Duodenal mucosa (tissue), 2 donors: ENCODE data around the gene TAF15.

Source experiments
- H3K27ac ChIP-seq: one replicate; pipeline ENCODE4 v1.7.0; 2013; ENCODE audit warnings: low read depth, low read length
- H3K27me3 ChIP-seq, 2 donors: one replicate each; pipeline ENCODE4 v1.7.0; 2013; ENCODE audit warnings: low read length in 2 of 2, control low read depth in 1 of 2; ENCODE audit not compliant: insufficient read depth in 2 of 2, control insufficient read depth in 1 of 2
- H3K36me3 ChIP-seq, 2 donors: one replicate each; pipeline ENCODE4 v1.7.0; 2013; ENCODE audit warnings: low read length in 2 of 2, control low read depth in 1 of 2; ENCODE audit not compliant: insufficient read depth in 2 of 2, control insufficient read depth in 1 of 2
- H3K4me1 ChIP-seq, 2 donors: one replicate each; pipeline ENCODE4 v1.7.0; 2013; ENCODE audit warnings: low read length in 2 of 2, control low read depth in 1 of 2; ENCODE audit not compliant: insufficient read depth in 2 of 2, control insufficient read depth in 1 of 2
- H3K4me3 ChIP-seq, 2 donors: one replicate each; pipeline ENCODE4 v1.7.0; 2013; ENCODE audit warnings: low read length in 2 of 2, low read depth in 1 of 2
- H3K9ac ChIP-seq, 2 donors: one replicate each; pipeline ENCODE4 v1.7.0; 2013; ENCODE audit warnings: low read length in 2 of 2, low read depth in 1 of 2
- H3K9me3 ChIP-seq, 2 donors: one replicate each; pipeline ENCODE4 v1.7.0; 2013; ENCODE audit warnings: low read length in 2 of 2, control low read depth in 1 of 2; ENCODE audit not compliant: control insufficient read depth in 1 of 2

Gene TAF15

GRCh38 chr17:35879773-35880654, 70.7 kb downstream of the TAF15 start, which contains the start of gene CCL5:
Gene CCL5 (minus strand): TSS chr17:35880360.
- H3K27me3 ChIP-seq: no peaks in the 10 kb centered on the region
- H3K9ac ChIP-seq: peak within 1 kb of the TSS; percentile 2 to 42
- H3K4me3 ChIP-seq: peak within 1 kb of the TSS; percentile 27 to 64
- peaks cover 0 to 8% of the 10 kb centered on the region in 2 donors for H3K4me1 ChIP-seq
- H3K27ac ChIP-seq: no peak within 1 kb of the TSS
- no peaks in the 10 kb centered on the region for H3K36me3 ChIP-seq
- no peaks in the 10 kb centered on the region for H3K9me3 ChIP-seq

DNA sequence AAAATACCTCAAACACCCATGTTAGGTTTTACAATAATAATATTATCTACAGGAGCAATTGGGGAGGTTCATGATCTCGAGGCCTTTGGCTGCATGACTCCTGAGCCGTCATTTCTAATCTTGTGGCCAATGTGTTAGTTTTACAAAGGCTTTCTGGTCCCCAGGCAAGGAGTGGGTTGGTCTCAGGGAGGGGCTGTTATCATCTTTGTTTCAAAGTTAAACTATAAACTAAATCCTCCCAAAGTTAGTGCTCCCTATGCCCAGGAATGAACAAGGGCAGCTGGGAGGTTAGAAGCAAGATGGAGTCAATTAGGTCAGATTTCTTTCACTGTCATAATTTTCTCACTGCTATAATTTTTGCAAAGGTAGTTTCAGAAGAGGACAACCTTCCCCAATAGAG, 80.0 kb downstream of the TAF15 start:
- H3K27ac ChIP-seq: no peak overlapping the region
- peaks cover 0 to 7% of the 10 kb centered on the region in 2 donors for H3K4me1 ChIP-seq
- no peak overlapping the region for H3K4me3 ChIP-seq
- no peaks in the 10 kb centered on the region for H3K27me3 ChIP-seq
- no peaks in the 10 kb centered on the region for H3K36me3 ChIP-seq
- no peaks in the 10 kb centered on the region for H3K9me3 ChIP-seq
- no peak overlapping the region for H3K9ac ChIP-seq

DNA sequence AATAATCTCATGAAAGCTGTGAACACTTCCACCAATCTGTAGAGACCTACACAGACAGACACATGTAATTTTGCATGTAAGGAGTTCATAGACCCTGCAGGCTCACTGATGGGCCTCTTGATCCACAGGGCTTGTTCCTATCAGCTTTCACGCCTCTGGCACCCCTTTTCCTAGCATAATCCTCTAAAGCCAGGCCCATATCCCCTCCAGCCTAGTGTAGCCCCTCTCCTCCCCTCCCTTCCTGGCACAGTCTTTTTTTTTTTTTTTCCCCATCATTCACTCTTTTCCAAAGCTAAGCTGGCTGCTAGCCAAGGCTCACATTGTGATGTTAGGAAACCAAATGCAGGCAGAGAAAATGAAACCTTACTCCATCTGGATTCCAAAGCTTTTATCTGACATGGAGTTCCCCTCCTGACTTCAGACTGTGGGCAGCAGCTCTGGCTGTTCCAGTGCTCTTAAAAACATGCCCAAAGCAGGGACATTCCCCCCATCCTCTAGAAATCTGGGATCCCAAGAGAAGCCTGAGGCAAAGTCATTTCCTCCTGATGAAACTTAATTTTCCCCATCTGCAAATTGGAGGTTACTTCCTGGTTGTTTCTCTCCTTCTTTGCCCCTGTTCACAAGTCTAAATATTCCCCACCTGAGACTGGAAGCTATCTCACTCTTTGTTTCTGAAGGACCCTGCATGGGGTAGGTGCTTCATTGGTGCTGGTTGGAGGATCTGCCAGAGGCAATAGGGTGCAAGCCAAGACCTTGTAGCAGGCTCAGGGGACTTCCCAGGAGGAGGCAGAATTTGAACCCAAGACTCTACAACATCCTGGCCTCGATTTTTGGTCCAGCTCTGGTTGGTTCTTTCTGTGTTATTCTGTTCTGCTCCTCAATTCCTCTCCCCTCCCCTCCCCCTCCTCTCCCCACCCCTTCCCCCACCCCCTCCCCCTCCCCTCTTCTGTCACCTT, 80.8 kb downstream of the TAF15 start:
- Histone ChIP-seq H3K4me3 (no peak overlapping the region), H3K36me3 (no peaks in the 10 kb centered on the region), H3K9me3 (no peaks in the 10 kb centered on the region), H3K4me1 (peaks cover 0 to 7% of the 10 kb centered on the region in 2 donors), H3K9ac (no peak overlapping the region), H3K27me3 (no peaks in the 10 kb centered on the region), H3K27ac (no peak overlapping the region)

GRCh38 chr17:35890774-35891155, 81.5 kb downstream of the TAF15 start:
- H3K36me3 ChIP-seq: no peaks in the 10 kb centered on the region
- no peak overlapping the region for H3K27ac ChIP-seq

GRCh38 chr17:35891269-35891668, 82.0 kb downstream of the TAF15 start:
- H3K27me3 ChIP-seq: no peaks in the 10 kb centered on the region
- H3K4me1 ChIP-seq: peaks cover 0 to 15% of the 10 kb centered on the region in 2 donors
- H3K4me3 ChIP-seq: no peak overlapping the region
- H3K9ac ChIP-seq: no peak overlapping the region
- no peaks in the 10 kb centered on the region for H3K9me3 ChIP-seq
- H3K27ac ChIP-seq: peak overlapping the region; percentile 26
- H3K36me3 ChIP-seq: no peaks in the 10 kb centered on the region

More at GRCh38 chr17:35890774-35891155, 81.5 kb downstream of the TAF15 start:
- Histone ChIP-seq H3K4me3 (no peak overlapping the region), H3K9ac (no peak overlapping the region), H3K27me3 (no peaks in the 10 kb centered on the region), H3K9me3 (no peaks in the 10 kb centered on the region), H3K4me1 (peaks cover 0 to 13% of the 10 kb centered on the region in 2 donors)

DNA sequence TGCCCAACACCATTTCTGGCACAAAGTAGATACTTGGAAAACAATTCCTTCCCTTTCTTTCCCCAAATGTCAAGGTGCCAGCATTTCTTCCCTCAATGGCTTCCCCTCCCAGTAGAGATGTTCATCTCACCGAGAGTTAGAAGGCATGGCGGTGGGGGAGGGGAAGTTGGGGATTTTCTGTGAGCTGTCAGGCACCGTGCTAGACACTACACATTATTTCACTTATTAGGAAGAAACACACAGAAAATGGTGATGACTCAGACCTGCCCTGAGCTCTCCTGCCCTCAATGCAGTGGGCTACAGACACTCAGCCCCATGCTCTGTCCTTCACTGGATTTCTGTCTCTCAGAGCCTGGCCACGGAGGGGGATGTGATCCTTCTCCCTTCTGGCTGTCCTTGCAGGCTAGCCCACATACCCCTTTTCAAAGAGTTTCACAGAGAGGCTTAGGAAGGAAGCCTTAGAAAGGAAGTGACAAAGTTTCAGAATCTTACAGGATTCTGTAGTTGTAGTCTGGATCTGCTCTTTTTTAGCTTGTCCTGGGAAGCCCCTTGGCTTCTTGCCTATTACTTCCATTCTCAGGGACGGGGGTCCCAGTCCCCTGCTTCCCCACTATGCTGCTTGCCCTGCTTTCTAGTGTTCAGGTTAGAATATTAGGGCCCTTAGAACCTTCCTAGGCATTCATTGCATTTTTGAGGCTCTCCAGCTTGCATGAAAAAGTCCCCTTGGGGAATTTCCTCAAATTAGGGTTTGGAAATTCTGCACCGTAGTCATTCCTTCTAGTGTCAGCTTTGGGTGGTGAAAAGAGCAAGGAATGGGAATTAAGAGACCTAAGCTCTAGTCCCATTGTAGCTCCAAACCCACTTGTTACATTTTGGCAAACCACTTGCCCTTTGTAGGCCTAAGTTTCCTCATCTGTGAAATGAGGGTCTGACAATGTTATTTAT, 83.1 kb downstream of the TAF15 start:
- Histone ChIP-seq H3K36me3 (no peaks in the 10 kb centered on the region), H3K9me3 (no peaks in the 10 kb centered on the region), H3K4me3 (no peak overlapping the region), H3K9ac (no peak overlapping the region), H3K27ac (no peak overlapping the region), H3K27me3 (no peaks in the 10 kb centered on the region), H3K4me1 (peaks cover 0 to 15% of the 10 kb centered on the region in 2 donors)

- Histone ChIP-seq H3K36me3 (no peaks in the 10 kb centered on the region), H3K9ac (no peak overlapping the region), H3K4me3 (no peak overlapping the region), H3K27me3 (no peaks in the 10 kb centered on the region), H3K27ac (no peak overlapping the region), H3K4me1 (peaks cover 0 to 20% of the 10 kb centered on the region in 2 donors), H3K9me3 (no peaks in the 10 kb centered on the region)
Measured at GRCh38 chr17:35893751-35894150, 84.5 kb downstream of the TAF15 start.

GRCh38 chr17:35894206-35894605, 84.9 kb downstream of the TAF15 start:
- no peak overlapping the region for H3K9ac ChIP-seq
- H3K4me1 ChIP-seq: peaks cover 0 to 24% of the 10 kb centered on the region in 2 donors
- no peaks in the 10 kb centered on the region for H3K27me3 ChIP-seq
- no peaks in the 10 kb centered on the region for H3K9me3 ChIP-seq
- no peak overlapping the region for H3K27ac ChIP-seq
- H3K36me3 ChIP-seq: no peaks in the 10 kb centered on the region
- no peak overlapping the region for H3K4me3 ChIP-seq
